LHCN-M2 (cell line): ENCODE results near the gene CADM1. TPM values are rescaled to one million over a fixed set of nuclear protein-coding genes. Genes with fewer than 3 reads are reported as not detected.

Experiments used
- DNase-seq: peaks from one replicate; pipeline ENCODE4 v3.0.0-alpha.2; 2012; ENCODE audit warnings: low read depth
- total RNA-seq: library from RNA; depleted of rRNA; stranded (reverse); fragments of >200 nt; gene quantifications from 2 replicates; pipeline ENCODE4 v1.2.3, GENCODE V29; 2014

CADM1 gene
- total RNA-seq, 1 experiment from 2014 or later = 0.69 TPM

DNA sequence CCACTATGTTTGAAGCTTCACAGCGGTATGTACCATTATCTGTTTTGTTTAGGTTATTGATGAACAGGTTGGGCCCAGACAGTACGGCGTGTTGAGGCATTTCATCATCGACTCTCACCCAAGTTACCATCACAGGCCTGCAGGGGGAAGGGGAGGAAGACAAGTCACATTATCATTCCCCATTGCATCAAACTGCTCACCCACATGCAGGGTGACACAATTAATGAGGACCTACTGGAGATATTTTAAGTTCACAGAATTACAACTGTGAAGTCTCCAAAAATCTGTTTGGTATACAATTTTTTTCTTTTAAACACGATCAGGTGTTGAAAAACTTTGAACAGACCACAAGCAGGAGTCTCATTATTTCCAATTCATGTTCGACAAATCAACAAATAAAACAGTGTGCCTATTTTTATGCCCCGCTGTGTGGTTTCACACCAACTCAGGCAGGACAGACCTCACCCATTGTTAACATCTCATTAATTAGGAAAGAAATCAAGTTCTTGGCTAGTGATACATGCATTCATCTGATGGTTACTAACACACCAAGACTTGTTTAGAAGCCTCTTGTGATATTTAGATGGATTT lies 289.5 kb downstream of the CADM1 start:
- DNase-seq = no peak

GRCh38 chr11:115213007-115213406 lies 291.2 kb downstream of the CADM1 start:
- DNase-seq = no peak

- no peak for DNase-seq
Measured at GRCh38 chr11:115208808-115209259, 295.4 kb downstream of the CADM1 start.

DNA sequence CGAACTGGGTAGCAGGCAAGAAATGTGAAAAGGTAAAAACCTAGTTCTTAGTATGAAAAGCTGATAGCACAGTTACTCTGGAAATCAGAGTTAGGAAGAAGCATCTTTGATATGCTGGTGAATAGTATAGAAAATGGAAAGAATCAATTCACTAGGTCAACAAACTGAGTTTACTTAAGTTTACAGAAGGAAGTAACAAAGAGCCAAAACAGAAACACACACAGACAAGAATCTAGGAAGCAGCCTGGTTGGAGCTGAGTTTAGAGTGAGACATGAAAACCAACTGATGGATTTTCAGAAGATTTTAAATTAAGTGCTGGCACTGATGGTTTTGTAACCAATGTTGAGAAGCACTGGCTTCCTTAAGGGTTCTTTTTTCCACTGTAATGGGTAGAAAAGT lies 296.3 kb downstream of the CADM1 start:
- DNase-seq = no peak

DNA sequence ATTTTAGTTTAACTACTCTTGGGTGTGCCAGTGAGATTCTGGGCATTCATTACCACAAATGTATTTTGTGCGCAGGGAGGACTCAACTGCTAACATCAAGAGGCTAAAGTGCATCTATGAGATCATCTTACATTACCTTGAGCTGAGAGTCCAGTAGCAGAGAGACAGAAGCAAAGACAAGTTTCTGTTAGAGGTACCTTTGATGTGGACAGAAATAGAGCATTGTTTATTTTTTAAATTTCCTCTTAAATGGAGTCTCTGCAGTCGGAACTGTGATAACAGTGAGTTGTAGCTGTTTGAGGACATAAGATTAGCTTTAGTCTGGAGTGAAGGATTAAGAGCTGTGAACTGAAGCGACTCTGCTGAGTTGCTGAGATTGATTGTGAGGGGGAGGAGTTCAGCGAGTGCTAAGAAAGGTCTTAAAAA lies 297.0 kb downstream of the CADM1 start:
- no peak for DNase-seq

- no peak for DNase-seq
Measured at GRCh38 chr11:115206365-115207022, 297.7 kb downstream of the CADM1 start.

DNA sequence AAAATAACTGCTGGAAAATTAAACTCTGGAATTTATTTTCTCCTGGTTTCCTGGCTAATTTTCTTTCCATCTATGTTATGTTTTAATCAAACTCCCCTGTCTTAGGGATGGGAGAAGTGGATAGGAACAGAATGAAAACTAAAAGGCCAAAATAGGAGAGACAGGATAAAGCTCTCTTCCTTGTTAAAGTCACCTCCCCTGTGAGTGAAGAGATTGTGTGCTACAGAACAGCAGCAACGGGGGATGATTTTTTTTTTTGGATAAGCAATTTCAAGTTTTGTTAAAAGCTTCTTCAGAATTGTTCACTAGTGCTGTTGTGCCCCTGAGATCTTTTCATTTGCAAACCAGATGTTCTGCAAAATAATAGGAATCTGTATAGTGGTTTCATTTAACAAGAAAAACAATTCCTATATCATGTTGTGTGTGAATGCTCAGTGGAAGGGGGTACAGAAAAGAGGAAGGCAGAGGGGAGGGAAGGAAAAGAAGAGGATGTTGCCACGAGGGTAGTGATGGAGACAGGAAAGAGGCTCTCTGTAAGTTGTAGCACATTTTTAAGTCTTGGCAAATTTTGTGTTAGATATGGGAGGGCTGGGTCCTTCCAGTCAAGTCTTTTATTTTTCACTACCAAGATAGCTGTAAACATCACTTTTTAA lies 301.2 kb downstream of the CADM1 start:
- no peak for DNase-seq

- no peak for DNase-seq
Measured at GRCh38 chr11:115202074-115202473, 302.1 kb downstream of the CADM1 start.

DNA sequence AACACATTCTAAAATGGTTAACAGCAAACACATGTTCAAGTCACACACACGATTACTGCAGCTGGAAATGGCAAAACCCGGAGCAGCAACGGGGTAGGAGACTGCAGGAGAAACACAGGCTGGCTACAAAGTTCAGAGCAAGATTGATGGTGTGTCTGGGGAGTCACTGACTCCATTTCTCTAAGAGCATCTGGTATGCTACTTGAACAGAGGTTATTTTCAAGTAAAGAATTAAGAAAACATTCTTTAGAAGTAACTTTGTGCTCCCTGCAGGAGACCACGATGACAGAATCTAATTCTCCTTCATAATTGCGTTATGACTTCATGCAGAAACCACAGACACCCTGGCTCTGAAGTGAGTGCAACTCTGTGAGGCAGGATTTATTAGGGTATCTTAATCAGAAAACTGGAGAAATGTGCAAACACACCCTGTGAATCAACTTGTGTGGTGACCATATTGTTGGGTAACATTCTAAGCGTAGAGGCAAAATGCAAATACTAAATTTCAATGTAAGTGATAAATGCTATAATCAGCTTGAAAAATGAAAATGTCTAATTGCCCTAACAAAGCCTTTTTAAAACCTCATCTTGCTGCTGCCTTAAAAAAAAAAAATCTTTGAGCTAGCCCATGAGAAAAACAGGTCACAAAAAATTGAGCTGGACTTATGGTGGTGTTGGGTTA lies 303.0 kb downstream of the CADM1 start:
- DNase-seq = peak; percentile 80

DNA sequence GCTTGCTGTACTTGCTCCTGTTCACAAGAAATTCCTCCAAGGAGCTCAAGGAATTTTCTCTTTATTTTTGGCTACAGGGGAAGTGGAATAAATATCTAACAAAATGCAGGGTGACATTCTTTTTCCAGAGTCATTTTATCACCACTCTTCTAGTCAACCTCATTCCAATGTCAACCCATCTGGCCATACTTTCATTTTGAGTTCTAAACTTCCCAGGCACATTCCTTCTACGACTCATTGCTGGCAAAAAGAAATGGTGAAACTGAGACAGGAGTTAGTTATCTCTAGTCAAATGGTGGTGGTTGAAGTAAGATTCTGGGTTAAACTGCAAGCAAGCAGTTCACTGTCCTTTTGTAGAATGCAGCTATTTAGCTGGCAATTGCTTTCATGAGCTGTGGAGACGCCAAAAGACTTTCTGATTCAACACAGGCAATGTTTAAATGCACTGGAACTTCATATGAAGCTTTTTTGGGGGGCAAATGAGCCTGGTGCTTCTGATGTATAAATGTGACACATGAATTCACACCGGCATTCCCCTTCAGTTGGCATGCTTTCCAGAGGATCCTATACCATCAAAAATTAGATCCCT lies 304.6 kb downstream of the CADM1 start:
- peak; percentile 26 for DNase-seq

DNA sequence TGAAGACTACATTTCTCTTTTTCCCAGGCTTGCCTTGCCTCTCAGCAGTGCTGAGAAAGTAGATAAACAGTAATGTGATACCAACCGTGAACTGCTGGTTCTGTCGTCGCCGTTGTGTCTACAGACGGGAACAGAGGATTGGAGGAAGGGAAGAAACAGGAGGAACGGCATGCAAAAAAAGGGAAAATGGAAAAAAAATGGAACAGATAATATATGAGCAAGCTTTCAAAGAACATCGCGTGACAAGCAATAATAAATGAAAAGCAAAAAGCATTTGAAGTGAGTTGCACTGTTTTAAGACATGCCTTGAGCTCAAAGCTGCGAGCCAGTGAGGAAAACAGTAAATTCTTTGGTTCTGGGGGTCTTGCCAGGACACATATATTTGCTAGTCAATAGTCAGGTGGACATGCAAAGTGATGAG lies 305.9 kb downstream of the CADM1 start:
- no peak for DNase-seq

DNA sequence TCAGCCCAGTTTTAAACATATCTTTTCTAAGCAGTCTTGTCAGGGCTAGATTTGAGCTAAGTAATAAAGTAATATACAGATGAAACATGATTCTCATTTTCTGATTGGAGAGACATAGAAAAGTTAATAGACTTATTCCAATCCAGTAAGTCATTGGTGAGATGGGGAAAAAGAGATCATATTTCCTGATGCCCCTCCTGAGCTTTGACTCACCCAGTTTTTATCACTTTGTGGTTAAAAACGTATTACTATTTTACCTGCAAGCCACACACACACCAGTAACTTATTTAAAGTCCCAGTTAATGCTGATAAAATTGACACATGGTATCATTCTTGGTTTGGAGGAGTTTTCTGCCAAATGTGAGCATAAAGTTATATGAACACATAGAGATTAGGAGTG lies 306.8 kb downstream of the CADM1 start:
- no peak for DNase-seq

GRCh38 chr11:115197031-115197430 lies 307.2 kb downstream of the CADM1 start:
- no peak for DNase-seq

GRCh38 chr11:115194802-115195110 lies 309.5 kb downstream of the CADM1 start:
- no peak for DNase-seq

DNA sequence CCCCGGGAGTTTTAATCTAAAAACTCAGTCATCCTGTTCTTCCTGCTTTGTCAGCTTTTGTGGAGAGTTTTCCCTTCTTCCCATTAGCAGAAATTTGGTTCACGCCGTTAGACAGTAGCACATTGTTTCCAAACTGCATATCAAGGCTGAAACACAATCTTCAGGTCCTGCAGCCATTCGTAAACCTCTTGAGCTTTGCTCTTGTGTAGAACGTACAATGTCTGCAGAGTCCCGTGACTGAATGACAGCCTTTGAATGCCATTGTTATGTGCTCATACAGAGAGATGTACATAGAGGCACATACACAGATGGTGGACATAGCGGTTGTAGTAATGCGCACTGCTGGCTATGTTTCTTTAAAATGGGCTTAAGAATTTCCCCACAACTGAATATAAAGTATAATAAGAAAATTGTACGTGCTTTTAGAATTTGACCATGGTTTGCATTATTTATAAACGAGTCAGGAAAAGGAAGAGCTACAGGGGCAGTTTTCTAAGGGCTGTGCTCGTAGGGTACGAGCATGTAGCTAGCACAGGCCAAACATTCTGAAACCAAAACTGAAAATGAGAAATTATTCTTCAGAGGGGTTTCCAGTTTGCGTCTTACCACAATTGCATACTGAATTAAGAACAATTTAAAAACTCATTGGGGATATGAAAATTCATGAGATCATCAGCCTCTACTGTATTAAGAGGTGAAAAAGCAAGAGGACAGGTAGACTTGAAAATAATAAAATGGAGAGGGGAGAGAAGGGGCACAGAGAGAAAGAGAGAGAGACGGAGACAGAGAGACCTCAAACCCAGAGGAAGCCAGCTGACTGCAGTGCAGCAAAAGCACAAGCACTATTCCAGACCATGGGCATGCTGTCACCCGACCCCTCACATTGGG lies 310.1 kb downstream of the CADM1 start:
- DNase-seq = no peak

- DNase-seq = no peak
Measured at GRCh38 chr11:115191761-115192160, 312.5 kb downstream of the CADM1 start.

DNA sequence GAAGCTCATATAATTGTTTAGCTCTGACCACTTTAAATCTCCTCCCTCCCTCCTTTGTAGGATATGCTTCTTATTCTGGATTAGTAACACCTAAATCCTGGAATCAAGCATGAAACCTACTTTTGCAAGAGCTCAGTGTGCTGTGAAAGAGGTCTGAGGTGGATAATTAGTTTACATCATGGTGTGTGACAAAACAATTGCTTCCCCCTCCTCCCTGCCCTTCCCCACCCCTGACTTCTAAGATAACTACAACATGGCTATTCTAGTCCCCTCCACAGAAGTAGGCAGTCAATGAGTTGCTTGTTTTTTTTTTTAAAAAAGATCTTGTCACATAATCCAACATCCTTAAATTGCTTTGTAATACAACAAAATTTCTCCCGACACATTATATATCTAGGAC lies 314.0 kb downstream of the CADM1 start:
- no peak for DNase-seq

DNA sequence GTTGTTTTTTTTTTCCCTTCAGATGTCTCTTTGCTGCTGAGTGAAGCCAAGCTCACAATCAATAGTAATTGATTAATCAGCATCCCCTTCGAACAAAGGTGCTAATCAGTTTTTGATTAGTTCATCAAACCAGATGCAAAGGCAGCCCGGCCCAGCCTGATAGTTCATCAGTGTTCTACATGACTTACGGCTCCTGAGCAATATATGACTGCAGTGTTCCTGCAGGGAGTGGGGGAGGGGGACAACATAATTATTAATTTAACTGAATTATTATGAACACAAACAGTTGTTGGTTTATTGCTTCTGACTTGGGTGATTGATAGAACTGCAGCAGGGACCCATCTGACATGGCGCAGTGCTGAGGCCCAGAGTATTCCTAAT lies 315.3 kb downstream of the CADM1 start:
- no peak for DNase-seq

DNA sequence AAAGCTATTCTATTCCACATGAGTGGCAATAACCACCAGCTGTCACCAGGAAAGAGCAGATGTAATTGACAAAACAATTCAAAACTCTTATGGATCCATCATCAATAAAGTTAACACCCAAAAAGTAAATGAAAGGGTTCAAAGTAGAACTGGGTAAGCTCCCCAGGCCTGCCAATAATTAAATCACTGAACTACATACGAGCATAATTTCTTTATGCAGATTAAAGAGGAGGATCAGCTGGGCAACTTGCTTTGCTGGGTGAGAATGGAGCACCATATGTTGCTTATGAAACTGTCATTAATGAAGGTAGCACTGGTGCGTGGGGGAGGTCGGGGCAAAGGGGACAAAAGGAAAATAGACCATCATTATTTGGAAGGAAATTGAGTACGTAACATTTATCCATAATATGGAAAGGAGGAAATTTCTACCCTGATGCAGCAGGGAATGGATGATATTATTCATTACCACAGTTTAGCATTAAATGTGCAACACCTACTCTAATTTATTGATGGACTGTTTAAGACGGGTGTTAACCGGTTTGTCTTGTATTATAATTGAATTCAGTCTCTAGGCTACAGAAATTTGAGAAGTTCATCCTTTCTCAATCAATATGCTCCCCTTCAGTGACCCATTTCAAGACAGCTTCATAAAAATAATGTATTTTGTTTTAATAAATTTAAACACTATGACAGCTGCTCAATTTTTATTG lies 315.9 kb downstream of the CADM1 start:
- DNase-seq = no peak

DNA sequence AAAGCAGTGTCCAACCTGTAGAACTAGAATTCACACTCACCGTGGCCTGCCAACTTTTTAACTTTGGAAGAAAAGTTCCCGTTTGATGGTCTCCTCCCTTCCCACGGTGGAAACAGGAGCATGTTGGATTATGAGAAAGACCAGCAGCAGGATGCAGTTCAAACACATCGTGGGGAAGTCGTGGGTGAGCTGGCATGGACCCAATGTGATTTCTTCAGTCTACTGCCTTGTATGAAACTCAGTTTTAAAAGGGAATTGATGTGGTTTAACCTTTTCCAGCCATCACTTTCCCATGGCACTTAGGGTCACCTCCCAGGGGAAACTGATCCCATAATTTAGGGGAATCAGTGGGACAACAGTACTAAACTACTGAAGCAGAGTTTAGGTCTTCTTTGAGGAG lies 318.3 kb downstream of the CADM1 start:
- no peak for DNase-seq

GRCh38 chr11:115185507-115185906 lies 318.7 kb downstream of the CADM1 start:
- no peak for DNase-seq
